ENCODE data around the gene SLC17A8.

GRCh38 chr12:100324498-100324897 lies 32.4 kb upstream of the SLC17A8 start:
- TF ChIP-seq CTCF (IDR thresholded peaks at IDR 0.05) (no peak), POLR2A (IDR thresholded peaks at IDR 0.05) (no peak)

Measured in testis (tissue), 2 donors.